ENCODE results near the gene LARP6. TPM values are rescaled to one million over a fixed set of nuclear protein-coding genes. Genes with fewer than 3 reads are reported as not detected.
"Not testable (repeated sequence)": the region's sequence is repeated elsewhere in the genome, so short reads cannot be mapped to it uniquely, and the experiment has no call there.

The LARP6 gene
- total and polyA plus RNA-seq, 9 donors: 10.6 to 17.9 (median 13.7) TPM

- no peaks in the 10 kb centered on the region for H3K36me3 ChIP-seq (ENCODE audit: control insufficient read depth, insufficient read depth, low read length)
- peaks cover 29% of the 10 kb centered on the region for H3K4me1 ChIP-seq (ENCODE audit: control insufficient read depth, insufficient read depth, low read length)
- no peak overlapping the region for H3K4me3 ChIP-seq (ENCODE audit: low read length)
- H3K27me3 ChIP-seq (ENCODE audit: control insufficient read depth, insufficient read depth, low read length): no peaks in the 10 kb centered on the region
- no peak for DNase-seq
- 85% methylated on average over 5 of the region's 11 CpGs for WGBS (ENCODE audit: insufficient coverage)
- no peaks in the 10 kb centered on the region for H3K9me3 ChIP-seq (replicated peaks; ENCODE audit: control insufficient read depth, low read depth, low read length)
- H3K27ac ChIP-seq (ENCODE audit: low read length): no peak overlapping the region
Observed at GRCh38 chr15:70859998-70860397, 6.0 kb upstream of the LARP6 start.

GRCh38 chr15:70859322-70859908 lies 5.5 kb upstream of the LARP6 start:
- Histone ChIP-seq H3K27ac (ENCODE audit: low read length) (no peak overlapping the region), H3K27me3 (ENCODE audit: control insufficient read depth, insufficient read depth, low read length) (no peaks in the 10 kb centered on the region), H3K36me3 (ENCODE audit: control insufficient read depth, insufficient read depth, low read length) (no peaks in the 10 kb centered on the region), H3K9me3 (replicated peaks; ENCODE audit: control insufficient read depth, low read depth, low read length) (no peaks in the 10 kb centered on the region), H3K4me3 (ENCODE audit: low read length) (no peak overlapping the region), H3K4me1 (ENCODE audit: control insufficient read depth, insufficient read depth, low read length) (peaks cover 34% of the 10 kb centered on the region)
- 63% methylated on average over 14 of the region's 14 CpGs for WGBS (ENCODE audit: insufficient coverage)
- DNase-seq: no peak

- DNase-seq; H3K9me3 ChIP-seq (replicated peaks; ENCODE audit: control insufficient read depth, low read depth, low read length); H3K4me3 ChIP-seq (ENCODE audit: low read length); H3K36me3 ChIP-seq (ENCODE audit: control insufficient read depth, insufficient read depth, low read length); H3K27me3 ChIP-seq (ENCODE audit: control insufficient read depth, insufficient read depth, low read length): not testable (repeated sequence)
- WGBS (ENCODE audit: insufficient coverage): 96% methylated on average over 6 of the region's 9 CpGs
- H3K4me1 ChIP-seq (ENCODE audit: control insufficient read depth, insufficient read depth, low read length): peaks cover 35% of the 10 kb centered on the region
- H3K27ac ChIP-seq (ENCODE audit: low read length): peak overlapping the region; percentile 29
Observed at GRCh38 chr15:70858614-70859321, 4.8 kb upstream of the LARP6 start.

- 40% methylated on average over 2 of the region's 3 CpGs for WGBS (ENCODE audit: insufficient coverage)
- Histone ChIP-seq H3K27ac (ENCODE audit: low read length) (peak overlapping the region; percentile 86), H3K27me3 (ENCODE audit: control insufficient read depth, insufficient read depth, low read length) (no peaks in the 10 kb centered on the region), H3K4me3 (ENCODE audit: low read length) (no peak overlapping the region), H3K4me1 (ENCODE audit: control insufficient read depth, insufficient read depth, low read length) (peaks cover 38% of the 10 kb centered on the region), H3K9me3 (replicated peaks; ENCODE audit: control insufficient read depth, low read depth, low read length) (no peaks in the 10 kb centered on the region), H3K36me3 (ENCODE audit: control insufficient read depth, insufficient read depth, low read length) (no peaks in the 10 kb centered on the region)
- DNase-seq: peak; percentile 66
Observed at GRCh38 chr15:70857562-70858285, 3.8 kb upstream of the LARP6 start.

GRCh38 chr15:70856884-70857561 lies 3.1 kb upstream of the LARP6 start:
- Histone ChIP-seq H3K27me3 (ENCODE audit: control insufficient read depth, insufficient read depth, low read length) (no peaks in the 10 kb centered on the region), H3K4me1 (ENCODE audit: control insufficient read depth, insufficient read depth, low read length) (peaks cover 43% of the 10 kb centered on the region), H3K36me3 (ENCODE audit: control insufficient read depth, insufficient read depth, low read length) (peaks cover under 1% of the 10 kb centered on the region), H3K9me3 (replicated peaks; ENCODE audit: control insufficient read depth, low read depth, low read length) (no peaks in the 10 kb centered on the region), H3K27ac (ENCODE audit: low read length) (peak overlapping the region; percentile 88), H3K4me3 (ENCODE audit: low read length) (no peak overlapping the region)
- peak; percentile 97 for DNase-seq
- 10% methylated on average over 2 of the region's 5 CpGs for whole genome bisulfite sequencing (ENCODE audit: insufficient coverage)

- Histone ChIP-seq H3K36me3 (ENCODE audit: control insufficient read depth, insufficient read depth, low read length) (peaks cover 7% of the 10 kb centered on the region), H3K27ac (ENCODE audit: low read length) (peak overlapping the region; percentile 88), H3K27me3 (ENCODE audit: control insufficient read depth, insufficient read depth, low read length) (no peaks in the 10 kb centered on the region), H3K4me1 (ENCODE audit: control insufficient read depth, insufficient read depth, low read length) (peaks cover 46% of the 10 kb centered on the region), H3K4me3 (ENCODE audit: low read length) (no peak overlapping the region), H3K9me3 (replicated peaks; ENCODE audit: control insufficient read depth, low read depth, low read length) (no peaks in the 10 kb centered on the region)
- WGBS (ENCODE audit: insufficient coverage): 23% methylated on average over 3 of the region's 7 CpGs
- peak; percentile 61 for DNase-seq
Observed at GRCh38 chr15:70856177-70856883, 2.4 kb upstream of the LARP6 start.

- no peak overlapping the region for H3K4me3 ChIP-seq (ENCODE audit: low read length)
- no peaks in the 10 kb centered on the region for H3K27me3 ChIP-seq (ENCODE audit: control insufficient read depth, insufficient read depth, low read length)
- peak; percentile 43 for DNase-seq
- peak overlapping the region; percentile 74 for H3K27ac ChIP-seq (ENCODE audit: low read length)
- no peaks in the 10 kb centered on the region for H3K9me3 ChIP-seq (replicated peaks; ENCODE audit: control insufficient read depth, low read depth, low read length)
- H3K4me1 ChIP-seq (ENCODE audit: control insufficient read depth, insufficient read depth, low read length): peaks cover 46% of the 10 kb centered on the region
- no CpG with 5 or more reads among the region's 2 CpGs for WGBS (ENCODE audit: insufficient coverage)
- H3K36me3 ChIP-seq (ENCODE audit: control insufficient read depth, insufficient read depth, low read length): peaks cover 7% of the 10 kb centered on the region
Observed at GRCh38 chr15:70855764-70856163, 1.8 kb upstream of the LARP6 start.

GRCh38 chr15:70854666-70854976 lies 664 bp upstream of the LARP6 start:
- peak; percentile 84 for DNase-seq
- Histone ChIP-seq H3K27me3 (ENCODE audit: control insufficient read depth, insufficient read depth, low read length) (no peaks in the 10 kb centered on the region), H3K27ac (ENCODE audit: low read length) (peak overlapping the region; percentile 87), H3K9me3 (replicated peaks; ENCODE audit: control insufficient read depth, low read depth, low read length) (no peaks in the 10 kb centered on the region), H3K36me3 (ENCODE audit: control insufficient read depth, insufficient read depth, low read length) (peaks cover 9% of the 10 kb centered on the region), H3K4me3 (ENCODE audit: low read length) (peak overlapping the region; percentile 69), H3K4me1 (ENCODE audit: control insufficient read depth, insufficient read depth, low read length) (peaks cover 46% of the 10 kb centered on the region)
- WGBS (ENCODE audit: insufficient coverage): 38% methylated on average over 3 of the region's 4 CpGs

- Histone ChIP-seq H3K9me3 (replicated peaks; ENCODE audit: control insufficient read depth, low read depth, low read length) (no peaks in the 10 kb centered on the region), H3K27ac (ENCODE audit: low read length) (peak overlapping the region; percentile 71), H3K4me1 (ENCODE audit: control insufficient read depth, insufficient read depth, low read length) (peaks cover 37% of the 10 kb centered on the region), H3K27me3 (ENCODE audit: control insufficient read depth, insufficient read depth, low read length) (no peaks in the 10 kb centered on the region), H3K36me3 (ENCODE audit: control insufficient read depth, insufficient read depth, low read length) (peaks cover 9% of the 10 kb centered on the region), H3K4me3 (ENCODE audit: low read length) (peak overlapping the region; percentile 65)
- under 1% methylated on average over 51 of the region's 54 CpGs for WGBS (ENCODE audit: insufficient coverage)
- DNase-seq: peak; percentile 74
Observed at GRCh38 chr15:70853318-70853972, 512 bp downstream of the LARP6 start.
